HG03558 (cell line): Measurements from ENCODE around the gene SLC25A51.

Source experiments
- ATAC-seq: cut with Tn5 transposase; IDR thresholded peaks from one replicate; pipeline ENCODE4 v1.9.1; 2021; ENCODE audit warnings: moderate number of reproducible peaks; ENCODE audit not compliant: unreplicated experiment; ENCODE audit errors: extremely low read depth

SLC25A51 gene

GRCh38 chr9:37938121-37938891 lies 34.4 kb upstream of the SLC25A51 start:
- ATAC-seq, result no peak

DNA sequence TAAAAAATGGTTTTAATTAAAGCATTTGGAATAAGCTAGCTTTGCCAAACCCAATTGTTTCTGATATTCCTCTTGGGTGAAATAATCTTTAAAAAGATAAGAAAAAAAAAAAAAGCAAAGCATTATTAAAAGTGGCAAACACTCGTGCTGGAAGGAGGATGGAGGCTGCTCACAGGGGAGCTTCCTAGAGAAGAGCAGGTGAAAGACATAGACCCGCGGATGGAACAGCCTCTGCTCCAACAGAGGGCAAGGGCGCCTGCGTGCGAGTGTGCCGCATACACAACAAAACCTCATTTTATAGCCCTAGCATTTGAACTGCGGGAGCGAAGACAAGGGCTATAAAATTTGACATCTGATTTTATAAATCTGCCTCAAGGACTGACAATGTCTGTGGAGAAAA lies 33.4 kb upstream of the SLC25A51 start:
- ATAC-seq, result no peak

DNA sequence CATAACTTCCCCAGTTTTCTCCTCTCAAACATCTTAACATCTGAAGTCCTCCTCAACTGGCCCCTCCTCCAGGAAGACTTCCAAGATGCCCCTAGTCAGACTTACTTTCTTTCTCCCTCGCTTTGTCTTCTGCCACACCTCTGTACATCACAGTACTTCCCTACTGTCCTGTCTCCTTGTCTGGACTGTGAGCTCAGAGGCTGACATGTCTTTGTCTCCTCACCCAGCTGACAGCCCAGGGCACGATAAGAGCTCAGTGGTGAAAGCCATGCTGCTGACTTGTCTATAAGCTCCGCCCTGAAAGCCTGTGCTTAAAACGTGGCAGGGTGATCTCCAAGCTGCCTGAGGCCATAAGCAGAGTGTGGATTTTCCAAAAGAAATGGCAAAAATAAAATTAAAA lies 33.0 kb upstream of the SLC25A51 start:
- no peak for ATAC-seq

DNA sequence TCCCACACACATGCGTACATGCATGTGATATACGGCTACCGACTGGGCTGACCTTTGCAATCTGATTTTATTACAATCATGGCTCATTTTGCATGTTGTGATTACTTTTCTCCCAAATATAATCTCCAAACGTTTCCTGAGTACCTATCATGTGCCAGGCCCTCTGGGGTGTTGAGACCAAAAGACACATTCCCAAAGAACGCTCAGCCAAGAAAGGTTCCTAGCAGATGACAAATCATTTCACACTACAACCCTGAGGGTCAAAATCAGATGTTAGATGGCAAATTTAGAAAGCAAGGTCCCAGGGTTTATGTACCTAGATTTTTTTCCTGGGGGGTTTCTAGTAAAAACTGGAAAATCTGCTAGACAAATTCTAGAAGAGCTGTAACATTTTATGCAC lies 32.4 kb upstream of the SLC25A51 start:
- ATAC-seq, result no peak

- ATAC-seq, result no peak
Observed at GRCh38 chr9:37935096-37935495, 31.2 kb upstream of the SLC25A51 start.

GRCh38 chr9:37931592-37931991 lies 27.7 kb upstream of the SLC25A51 start:
- no peak for ATAC-seq

GRCh38 chr9:37929441-37929895 lies 25.5 kb upstream of the SLC25A51 start:
- ATAC-seq, result no peak

GRCh38 chr9:37928552-37929430 lies 24.9 kb upstream of the SLC25A51 start:
- ATAC-seq, result no peak

- ATAC-seq, result no peak
Observed at GRCh38 chr9:37927601-37928551, 23.9 kb upstream of the SLC25A51 start.

- ATAC-seq, result no peak
Observed at GRCh38 chr9:37927132-37927531, 23.2 kb upstream of the SLC25A51 start.

- no peak for ATAC-seq
Observed at GRCh38 chr9:37926737-37927118, 22.8 kb upstream of the SLC25A51 start.

DNA sequence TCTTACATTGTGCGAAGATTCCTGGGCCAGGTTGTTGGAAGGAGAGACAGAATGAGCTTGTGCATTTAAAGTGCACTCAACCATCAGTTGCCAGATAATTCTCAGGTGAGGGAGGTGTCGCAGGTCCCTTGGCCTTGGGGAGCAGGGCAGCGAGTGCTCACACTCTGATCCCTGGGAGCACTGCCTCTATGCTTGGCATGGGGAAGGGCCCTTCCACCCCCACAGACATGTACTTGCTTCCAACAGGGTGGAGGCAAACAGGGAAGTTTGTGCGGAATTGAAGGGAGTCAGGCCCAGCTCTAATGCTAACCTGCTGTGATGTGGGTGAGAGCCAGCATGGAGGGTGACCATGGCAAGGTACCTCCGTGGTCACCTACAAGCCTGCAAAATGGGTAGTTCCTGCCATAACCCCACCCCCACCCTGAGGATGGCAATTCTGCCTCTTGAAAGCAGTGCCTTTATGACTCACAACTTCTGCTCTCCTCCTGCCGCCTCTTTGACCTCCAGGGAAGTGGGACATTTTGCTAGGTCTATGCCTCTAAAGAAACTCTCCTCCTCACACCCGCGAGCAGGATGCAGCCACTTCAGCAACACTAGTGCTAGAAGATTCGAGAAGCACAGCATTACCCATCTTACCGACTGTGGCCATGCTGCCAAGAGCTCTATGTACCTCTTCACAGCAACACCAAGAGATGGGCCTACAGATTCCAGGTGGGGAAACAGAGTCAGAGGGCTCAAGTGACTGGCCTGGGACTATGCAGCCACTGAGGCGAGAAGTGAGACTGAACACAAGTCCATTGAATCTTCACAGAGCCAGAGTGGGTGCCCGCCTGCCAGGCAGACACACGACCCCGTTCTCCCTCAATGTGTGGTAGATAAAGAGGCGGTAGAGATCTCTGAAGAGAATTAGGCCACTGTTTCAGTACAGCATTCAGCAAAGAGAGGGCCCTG lies 22.1 kb upstream of the SLC25A51 start:
- no peak for ATAC-seq

GRCh38 chr9:37925006-37925405 lies 21.1 kb upstream of the SLC25A51 start:
- ATAC-seq, result no peak

DNA sequence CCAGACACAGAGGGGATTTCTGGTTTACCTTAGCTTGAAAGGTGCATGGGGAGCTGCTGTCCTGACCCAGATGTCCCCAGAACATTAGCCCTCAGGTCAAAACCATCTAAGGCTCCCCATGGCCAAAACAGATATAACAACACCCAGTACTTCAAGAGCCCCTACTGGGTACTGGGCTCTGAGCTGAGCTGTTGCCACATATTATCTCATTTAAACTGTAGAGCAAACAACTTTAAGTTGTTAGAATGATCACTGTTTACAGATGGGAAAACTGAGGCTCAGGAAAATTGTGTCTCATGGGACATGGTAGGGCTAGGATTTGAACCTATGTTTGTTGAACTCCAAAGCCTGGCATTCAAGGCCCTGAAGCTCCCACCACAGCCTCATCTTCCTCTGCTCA lies 20.6 kb upstream of the SLC25A51 start:
- no peak for ATAC-seq

GRCh38 chr9:37923796-37924427 lies 20.0 kb upstream of the SLC25A51 start:
- ATAC-seq, result no peak

DNA sequence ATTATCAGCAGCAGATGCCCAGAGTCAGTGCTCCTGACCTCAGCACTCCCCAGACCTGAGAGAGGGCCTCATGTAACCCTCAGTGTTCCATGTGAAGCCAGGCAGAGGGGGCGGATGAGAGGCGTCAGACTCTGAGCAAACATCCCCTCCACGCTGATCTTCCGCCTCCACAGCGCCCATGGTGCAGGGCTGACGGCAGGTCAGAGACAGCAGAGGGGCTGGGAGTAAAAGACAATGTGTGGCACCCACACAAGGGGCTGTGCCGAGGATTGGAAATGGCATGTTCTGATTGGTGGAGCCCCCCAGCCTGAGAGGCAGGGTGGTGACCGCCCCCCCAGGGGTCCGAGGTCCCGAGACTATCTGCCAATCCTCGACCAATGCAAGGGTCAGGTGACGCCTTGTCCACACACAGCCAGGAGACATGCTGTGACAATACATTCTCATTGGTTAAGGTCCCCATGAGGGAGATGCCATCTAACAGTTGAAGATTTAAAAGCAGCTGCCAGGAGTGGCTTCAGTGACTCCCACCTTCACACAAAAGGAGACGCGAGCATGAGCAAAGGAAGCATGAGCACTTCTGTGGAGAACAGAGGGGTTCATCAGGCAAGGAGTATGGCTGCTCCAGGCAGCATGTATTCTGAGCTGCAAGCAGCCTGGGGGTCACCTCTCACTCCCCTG lies 19.3 kb upstream of the SLC25A51 start:
- ATAC-seq, result no peak

DNA sequence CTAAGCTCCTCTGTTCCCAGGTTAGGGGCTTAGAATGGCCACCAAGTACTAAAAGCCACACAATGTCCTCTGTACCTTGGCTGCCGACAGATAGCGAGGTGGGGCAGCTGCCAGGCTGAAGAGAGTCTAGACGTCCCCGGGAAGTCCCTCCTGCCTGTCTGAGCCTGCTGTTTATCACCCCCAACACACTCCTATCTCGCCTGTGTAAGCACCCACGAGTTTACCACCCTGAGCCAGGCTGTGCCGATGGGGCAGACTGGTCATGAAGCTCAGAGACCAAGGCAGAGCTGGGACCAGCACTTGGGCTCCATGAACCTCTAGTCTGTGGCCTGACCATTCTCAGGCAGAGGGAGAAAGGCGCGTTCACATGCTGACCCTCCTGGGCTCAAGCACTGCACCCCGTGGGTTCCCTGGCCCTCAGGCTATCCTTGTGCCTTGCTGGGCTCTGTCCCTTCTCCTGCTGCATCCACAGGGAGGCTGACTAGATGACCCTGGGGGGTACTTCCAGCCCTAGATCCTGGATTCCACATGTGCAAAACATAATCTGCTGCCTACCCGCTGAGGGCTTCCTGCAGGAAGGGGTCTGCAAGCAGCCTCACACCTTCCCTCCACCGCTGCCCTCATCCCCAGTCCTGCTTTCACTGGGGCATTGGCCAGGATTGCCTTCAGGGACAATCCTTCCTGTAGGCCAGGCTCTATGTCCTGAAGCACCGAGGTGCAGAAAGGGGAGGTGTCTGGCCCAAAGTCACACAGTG lies 18.6 kb upstream of the SLC25A51 start:
- ATAC-seq, result no peak
